K562 (cell line): ENCODE data around the gene FXN. TPM values are rescaled to one million over a fixed set of nuclear protein-coding genes. Genes with fewer than 3 reads are reported as not detected.
A peak's percentile ranks its signal among the peaks of the same experiment; 100 is the strongest.

Experiments
- BRCA1 ChIP-seq, 2 experiments: fragments of 450-650 bp in 1 of 2; sonication (generic) in 1 of 2; formaldehyde crosslinking in 1 of 2; IDR thresholded peaks; 2 replicates each; pipeline versions ENCODE4 v1.5.0 to v1.6.1; 2017 to 2020; ENCODE audit warnings: mild to moderate bottlenecking in 1 of 2, missing genetic modification reagents in 1 of 2
- BRD4 ChIP-seq: fragments of 200-600 bp; sonication (generic); IDR thresholded peaks from 2 replicates; pipeline ENCODE4 v1.6.1; 2017; ENCODE audit warnings: inconsistent platforms
- C11orf30 ChIP-seq: fragments of 450-650 bp; IDR thresholded peaks from 2 replicates; pipeline ENCODE4 v1.6.1; 2016; ENCODE audit warnings: low read depth, mild to moderate bottlenecking
- CHD1 ChIP-seq: fragments of 200-600 bp; sonication (generic); IDR thresholded peaks from one replicate; pipeline ENCODE4 v1.6.1; 2012; ENCODE audit warnings: mild to moderate bottlenecking, moderate library complexity, low read length, inconsistent platforms
- CREBBP ChIP-seq: IDR thresholded peaks from one replicate; pipeline ENCODE4 v1.6.1; 2012; ENCODE audit warnings: low read depth, mild to moderate bottlenecking, control low read depth, inconsistent platforms, low read length
- EP400 ChIP-seq: fragments of 450-650 bp; IDR thresholded peaks from 2 replicates; pipeline ENCODE4 v1.6.1; 2017; ENCODE audit warnings: antibody characterized with exemption, mild to moderate bottlenecking, moderate library complexity
- ERF ChIP-seq: fragments of 450-650 bp; formaldehyde crosslinking; IDR thresholded peaks from 2 replicates; pipeline ENCODE4 v1.4.0; 2020; ENCODE audit warnings: mild to moderate bottlenecking, mixed read lengths
- GABPB1 ChIP-seq: sonication (generic); formaldehyde crosslinking; IDR thresholded peaks from 2 replicates; pipeline ENCODE4 v1.8.0; 2022; ENCODE audit warnings: mild to moderate bottlenecking, missing genetic modification reagents
- MXD1 ChIP-seq: fragments of 250-450 bp; sonication (Bioruptor Pico); IDR thresholded peaks from 2 replicates; pipeline ENCODE4 v1.8.0; 2021; ENCODE audit warnings: borderline replicate concordance, mild to moderate bottlenecking, moderate library complexity; ENCODE audit not compliant: poor library complexity, severe bottlenecking
- NCOA4 ChIP-seq: fragments of 450-650 bp; IDR thresholded peaks from 2 replicates; pipeline ENCODE4 v1.6.1; 2018; ENCODE audit warnings: mild to moderate bottlenecking; ENCODE audit not compliant: partially characterized antibody
- PHF20 ChIP-seq: fragments of 450-650 bp; IDR thresholded peaks from 2 replicates; pipeline ENCODE4 v1.6.1; 2018; ENCODE audit not compliant: partially characterized antibody
- POLR2B ChIP-seq: fragments of 450-650 bp; IDR thresholded peaks from 2 replicates; pipeline ENCODE4 v1.6.1; 2018; ENCODE audit warnings: low read depth; ENCODE audit not compliant: partially characterized antibody
- POLR2G ChIP-seq: fragments of 200-400 bp; formaldehyde crosslinking; IDR thresholded peaks from 2 replicates; pipeline ENCODE4 v1.6.1; 2017; ENCODE audit warnings: low read depth, mild to moderate bottlenecking, antibody characterized with exemption, low read length, moderate library complexity
- REST ChIP-seq, 2 experiments: fragments of 450-650 bp; formaldehyde crosslinking in 1 of 2; IDR thresholded peaks; 2 replicates each; pipeline versions ENCODE4 v1.4.0 to v1.6.1; 2014 to 2020; ENCODE audit warnings: mild to moderate bottlenecking in 2 of 2, borderline replicate concordance in 1 of 2, low read depth in 1 of 2
- SETDB1 ChIP-seq: IDR thresholded peaks from one replicate; pipeline ENCODE4 v1.6.1; 2012; ENCODE audit warnings: low read length, control low read depth, inconsistent platforms
- SMARCA4 ChIP-seq: fragments of 450-650 bp; IDR thresholded peaks from 2 replicates; pipeline ENCODE4 v1.6.1; 2016
- SMARCA5 ChIP-seq: fragments of 450-650 bp; IDR thresholded peaks from 2 replicates; pipeline ENCODE4 v1.6.1; 2016
- SP1 ChIP-seq: sonication (generic); formaldehyde crosslinking; IDR thresholded peaks from 2 replicates; pipeline ENCODE4 v1.8.1; 2022; ENCODE audit warnings: mild to moderate bottlenecking, missing genetic modification reagents
- SRF ChIP-seq, 2 experiments: fragments of 250-450, 450-650 bp in 1 of 2; sonication (Bioruptor Pico) in 1 of 2; sonication (generic) in 1 of 2; formaldehyde crosslinking; IDR thresholded peaks; 2 replicates each; pipeline versions ENCODE4 v1.5.0 to v1.5.1; 2020 to 2022; ENCODE audit warnings: mild to moderate bottlenecking in 1 of 2, missing genetic modification reagents in 1 of 2
- TAL1 ChIP-seq: fragments of 450-650 bp; IDR thresholded peaks from 2 replicates; pipeline ENCODE4 v1.6.1; 2016; ENCODE audit warnings: mild to moderate bottlenecking
- TARDBP ChIP-seq: fragments of 450-650 bp; IDR thresholded peaks from 2 replicates; pipeline ENCODE4 v1.6.1; 2016
- ZNF174 ChIP-seq: fragments of 250-450 bp; sonication (Bioruptor Pico); IDR thresholded peaks from 2 replicates; pipeline ENCODE4 v1.4.0; 2020; ENCODE audit warnings: mild to moderate bottlenecking
- ZNF282 ChIP-seq: sonication (generic); formaldehyde crosslinking; IDR thresholded peaks from 2 replicates; pipeline ENCODE4 v1.8.1; 2023; ENCODE audit warnings: missing genetic modification reagents
- ZNF384 ChIP-seq: IDR thresholded peaks from 2 replicates; pipeline ENCODE4 v1.6.1; 2012; ENCODE audit warnings: low read depth, low read length, improper control_type of control experiment
- ZNF830 ChIP-seq: fragments of 250-450 bp; sonication (Bioruptor Pico); IDR thresholded peaks from 2 replicates; pipeline ENCODE4 v1.5.0; 2021; ENCODE audit warnings: mild to moderate bottlenecking
- polyA plus RNA-seq, 8 experiments: library from polyadenylated mRNA; depleted of rRNA in 4 of 8; stranded (reverse) in 5 of 8; unstranded in 3 of 8; fragments of >200 nt; fragmentation: Nextera tagmentation in 2 of 8; fragmentation: Illumina TruSeq in 1 of 8; extraction: Ambion mirVana in 2 of 8; extraction: Trizol in 1 of 8; gene quantifications; 2 replicates each; pipeline versions ENCODE4 v1.2.1 to v1.2.3, GENCODE V29; 2011 to 2014; ENCODE audit warnings: inconsistent platforms in 1 of 8, missing spikeins in 1 of 8
- total RNA-seq, 7 experiments: library from RNA; depleted of rRNA in 6 of 7; stranded (reverse); fragments of >200 nt in 6 of 7; fragmentation: Illumina TruSeq in 2 of 7; extraction: Trizol in 2 of 7; gene quantifications; 2 replicates each; pipeline versions ENCODE4 v1.2.1 to v1.2.3, GENCODE V29; 2011 to 2021; ENCODE audit warnings: low replicate concordance in 1 of 7

The FXN gene
- total and polyA plus RNA-seq, 9 of the 15 experiments (the other 6 are each of a cell fraction or from before 2014, with no cell fraction given): 7.6 to 51.5 (median 30.3) TPM

- no peak for TF ChIP-seq REST (IDR thresholded peaks at IDR 0.05; ENCODE audit: borderline replicate concordance)
- TF ChIP-seq REST (CRISPR knock-in tag; IDR thresholded peaks at IDR 0.05; ENCODE audit: low read depth): no peak
- no peak for TF ChIP-seq BRCA1 (IDR thresholded peaks at IDR 0.05)
- TF ChIP-seq BRCA1 (CRISPR knock-in tag; IDR thresholded peaks at IDR 0.05): no peak
- TF ChIP-seq MXD1 (CRISPR knock-in tag): no peak
- TF ChIP-seq C11orf30: peak; percentile 41; the same call in 1 of the 2 replicates
- no peak for TF ChIP-seq SETDB1
- TF ChIP-seq ZNF174: no peak
- TF ChIP-seq SRF (CRISPR knock-in tag; IDR thresholded peaks at IDR 0.05): no peak
- no peak for TF ChIP-seq TARDBP
- TF ChIP-seq TAL1: peak; percentile 89
- TF ChIP-seq NCOA4: no peak
- TF ChIP-seq SMARCA4: peak; percentile 85
- TF ChIP-seq BRD4: no peak
- TF ChIP-seq ZNF282: no peak
- no peak for TF ChIP-seq PHF20
- TF ChIP-seq ERF: no peak
- TF ChIP-seq ZNF830 (CRISPR knock-in tag): no peak
- TF ChIP-seq CHD1: no peak
- no peak for TF ChIP-seq SMARCA5
- TF ChIP-seq GABPB1 (CRISPR knock-in tag): no peak
- TF ChIP-seq SP1 (CRISPR knock-in tag): no peak
- TF ChIP-seq POLR2G: no peak
- TF ChIP-seq POLR2B: no peak
- peak; percentile 28 for TF ChIP-seq EP400
- no peak for TF ChIP-seq CREBBP
- peak; percentile 98 for TF ChIP-seq ZNF384
Measured at GRCh38 chr9:69019808-69020207, 15.7 kb upstream of the FXN start (continued).
